Adrenal gland (tissue), 12 donors: ENCODE measurements around the gene IQSEC2. TPM values are rescaled to one million over a fixed set of nuclear protein-coding genes. Genes with fewer than 3 reads are reported as not detected.

ENCODE experiments used
- DNase-seq, 7 donors: peaks; one replicate each; pipeline ENCODE4 v3.0.0-alpha.2; 2019 to 2020
- H3K27ac ChIP-seq, 5 donors: fragments of 200-600 bp; sonication (generic) in 4 of 5; 1 replicate in 3 of 5; 2 replicates in 2 of 5; pipeline versions ENCODE4 v1.5.1 to v1.8.0; 2016 to 2020; ENCODE audit warnings: mild to moderate bottlenecking in 1 of 5
- H3K27me3 ChIP-seq: fragments of 200-600 bp; 2 replicates; pipeline ENCODE4 v1.8.0; 2021
- H3K36me3 ChIP-seq, 2 donors: fragments of 200-600 bp; replicated peaks in 1 of 2; 1 replicate in 1 of 2; 2 replicates in 1 of 2; pipeline versions ENCODE4 v1.5.1 to v1.8.0; 2018 to 2022
- H3K4me1 ChIP-seq, 2 donors: fragments of 200-600 bp; replicated peaks in 1 of 2; 1 replicate in 1 of 2; 2 replicates in 1 of 2; pipeline versions ENCODE4 v1.5.1 to v1.8.0; 2018 to 2021
- H3K4me3 ChIP-seq, 4 donors: fragments of 200-600 bp; sonication (generic) in 3 of 4; one replicate each; pipeline ENCODE4 v1.5.1; 2016 to 2018
- H3K9me3 ChIP-seq, 3 donors: fragments of 200-600 bp; sonication (generic) in 1 of 3; replicated peaks in 1 of 3; 1 replicate in 2 of 3; 2 replicates in 1 of 3; pipeline versions ENCODE4 v1.5.1 to v1.8.0; 2016 to 2021
- POLR2A ChIP-seq, 2 donors: fragments of 450-650 bp; IDR thresholded peaks; one replicate each; pipeline ENCODE4 v1.6.1; 2017; ENCODE audit warnings: antibody characterized with exemption in 2 of 2, mild to moderate bottlenecking in 2 of 2, moderate library complexity in 1 of 2
- WGBS, 4 donors: extraction: QIAGEN DNeasy Blood & Tissue Kit in 2 of 4; methylation state at CpG; one replicate each; pipeline versions ENCODE4 v1.1.5 to v1.1.7; 2013 to 2017; 5-methylcytosine and 5-hydroxymethylcytosine counted together
- intact Hi-C, 2 donors: fragments of 100-400 bp; cut with DNase I; formaldehyde crosslinking; loops; one replicate each; pipeline versions ENCODE4 v1.14.1 to v1.15.0; 2022 to 2023
- polyA plus RNA-seq, 3 donors: library from polyadenylated mRNA; stranded (reverse); fragments of 200-250 nt in 2 of 3; fragments of 350-450 nt in 1 of 3; fragmentation: Illumina TruSeq in 1 of 3; extraction: RNeasy Lipid Tissue Mini Kit (QIAGEN cat#74804) in 1 of 3; gene quantifications; one replicate each; pipeline ENCODE4 v1.2.3, GENCODE V29; 2013 to 2014
- total RNA-seq, 9 donors: library from RNA; depleted of rRNA in 4 of 9; stranded (reverse); fragments of >200 nt in 4 of 9; fragments of 120-200 nt in 1 of 9; fragmentation: NEBNext Ultra II Directional in 1 of 9; extraction: Animal tissue kit (Norgen Biotek cat#: 25700) in 1 of 9; gene quantifications; one replicate each; pipeline versions ENCODE4 v1.1.0 to v1.2.4, GENCODE V29; 2013 to 2023
- TF ChIP-seq, protein P1 (sequence below), 6 experiments: fragments of 450-650 bp in 4 of 6; fragments of 200-600 bp in 2 of 6; sonication (generic) in 1 of 6; IDR thresholded peaks; 1 replicate in 5 of 6; 2 replicates in 1 of 6; pipeline versions ENCODE4 v1.5.1 to v1.8.0; 2016 to 2021; ENCODE audit warnings: antibody characterized with exemption in 6 of 6, mild to moderate bottlenecking in 2 of 6, moderate library complexity in 1 of 6
- donor health status: healthy with polysubstance abuse.
- donor health status: Bipolar disorder and iron deficiency.
- donor health status: DM: yes; HTN: yes; CAD: no.
- donor health status: DM: no; HTN: no; CAD: no.
- donor health status: DM: no; HTN: no; CAD: no.
- donor health status: DM: yes; HTN: yes; CAD: no.

IQSEC2 gene
- total and polyA plus RNA-seq, 12 donors, result 2.4 to 67.9 (median 37.8) TPM

DNA sequence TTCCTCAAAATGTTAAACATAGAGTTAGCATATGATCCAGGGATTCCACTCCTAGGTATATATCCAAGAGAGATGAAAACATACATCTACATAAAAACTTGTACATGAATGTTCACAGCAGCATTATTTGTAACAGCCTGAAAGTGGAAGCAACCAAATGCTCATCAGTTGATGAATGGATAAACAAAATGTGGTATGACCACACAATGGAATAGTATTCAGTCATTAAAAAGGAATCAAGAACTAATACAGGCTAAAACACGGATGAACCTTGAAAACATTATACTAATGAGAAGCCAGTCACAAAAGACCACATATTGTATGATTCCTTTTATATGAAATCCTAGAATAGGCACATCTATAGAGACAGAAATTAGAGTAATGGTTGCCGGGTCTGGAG is 42.7 kb upstream of the IQSEC2 start:
- WGBS, 4 donors, result 81 to 88% (median 87%) methylated on average over 2 of the region's 2 CpGs
- TF ChIP-seq, protein P1, sequence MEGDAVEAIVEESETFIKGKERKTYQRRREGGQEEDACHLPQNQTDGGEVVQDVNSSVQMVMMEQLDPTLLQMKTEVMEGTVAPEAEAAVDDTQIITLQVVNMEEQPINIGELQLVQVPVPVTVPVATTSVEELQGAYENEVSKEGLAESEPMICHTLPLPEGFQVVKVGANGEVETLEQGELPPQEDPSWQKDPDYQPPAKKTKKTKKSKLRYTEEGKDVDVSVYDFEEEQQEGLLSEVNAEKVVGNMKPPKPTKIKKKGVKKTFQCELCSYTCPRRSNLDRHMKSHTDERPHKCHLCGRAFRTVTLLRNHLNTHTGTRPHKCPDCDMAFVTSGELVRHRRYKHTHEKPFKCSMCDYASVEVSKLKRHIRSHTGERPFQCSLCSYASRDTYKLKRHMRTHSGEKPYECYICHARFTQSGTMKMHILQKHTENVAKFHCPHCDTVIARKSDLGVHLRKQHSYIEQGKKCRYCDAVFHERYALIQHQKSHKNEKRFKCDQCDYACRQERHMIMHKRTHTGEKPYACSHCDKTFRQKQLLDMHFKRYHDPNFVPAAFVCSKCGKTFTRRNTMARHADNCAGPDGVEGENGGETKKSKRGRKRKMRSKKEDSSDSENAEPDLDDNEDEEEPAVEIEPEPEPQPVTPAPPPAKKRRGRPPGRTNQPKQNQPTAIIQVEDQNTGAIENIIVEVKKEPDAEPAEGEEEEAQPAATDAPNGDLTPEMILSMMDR (IDR thresholded peaks at IDR 0.05), result no peak
- no peak for TF ChIP-seq POLR2A (IDR thresholded peaks at IDR 0.05)
- H3K27me3 ChIP-seq, result peaks cover 37% of the 10 kb centered on the region

DNA sequence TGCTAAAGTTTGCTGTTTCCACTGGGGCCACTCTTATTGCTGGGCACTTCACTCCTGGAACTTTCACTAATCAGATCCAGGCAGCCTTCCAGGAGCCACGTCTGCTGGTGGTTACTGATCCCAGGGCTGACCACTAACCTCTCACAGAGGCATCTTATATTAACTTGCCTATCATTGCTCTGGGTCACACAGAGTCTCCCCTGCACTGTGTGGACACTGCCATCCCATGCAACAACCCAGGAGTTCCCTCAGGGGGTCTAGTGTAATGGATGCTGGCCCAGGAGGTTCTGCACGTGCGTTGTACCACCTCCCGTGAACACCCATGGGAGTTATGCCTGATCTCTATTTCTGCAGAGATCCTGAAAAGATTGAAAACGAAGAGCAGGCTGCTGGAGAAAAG is 41.8 kb upstream of the IQSEC2 start:
- 20 to 61% (median 40%) methylated on average over 1 to 5 of the region's 5 CpGs for WGBS, 4 donors
- Histone ChIP-seq H3K36me3 (no peaks in the 10 kb centered on the region), H3K9me3 (no peaks in the 10 kb centered on the region), H3K27me3 (peaks cover 37% of the 10 kb centered on the region), H3K4me3 (no peak overlapping the region), H3K4me1 (peaks cover 0 to 6% of the 10 kb centered on the region in 2 donors), H3K27ac (no peak overlapping the region)
- intact Hi-C loops, result loop anchor here in 1 of 2 donors (10.0 kb wide), 1 partner anchor 122 kb away; no protein-coding TSS in a partner anchor
- DNase-seq, result no peak
- no peak for TF ChIP-seq POLR2A (IDR thresholded peaks at IDR 0.05)
- TF ChIP-seq, protein P1 (IDR thresholded peaks at IDR 0.05), result no peak

More for the DNA sequence above, 42.7 kb upstream of the IQSEC2 start:
- H3K36me3 ChIP-seq, result no peaks in the 10 kb centered on the region
- H3K4me1 ChIP-seq, result peaks cover 0 to 3% of the 10 kb centered on the region in 2 donors
- no peak overlapping the region for H3K27ac ChIP-seq
- intact Hi-C loops, result loop anchor here in 1 of 2 donors (10.0 kb wide), 1 partner anchor 121 kb away; no protein-coding TSS in a partner anchor
- H3K4me3 ChIP-seq, result no peak overlapping the region
- no peak for DNase-seq
- no peaks in the 10 kb centered on the region for H3K9me3 ChIP-seq

DNA sequence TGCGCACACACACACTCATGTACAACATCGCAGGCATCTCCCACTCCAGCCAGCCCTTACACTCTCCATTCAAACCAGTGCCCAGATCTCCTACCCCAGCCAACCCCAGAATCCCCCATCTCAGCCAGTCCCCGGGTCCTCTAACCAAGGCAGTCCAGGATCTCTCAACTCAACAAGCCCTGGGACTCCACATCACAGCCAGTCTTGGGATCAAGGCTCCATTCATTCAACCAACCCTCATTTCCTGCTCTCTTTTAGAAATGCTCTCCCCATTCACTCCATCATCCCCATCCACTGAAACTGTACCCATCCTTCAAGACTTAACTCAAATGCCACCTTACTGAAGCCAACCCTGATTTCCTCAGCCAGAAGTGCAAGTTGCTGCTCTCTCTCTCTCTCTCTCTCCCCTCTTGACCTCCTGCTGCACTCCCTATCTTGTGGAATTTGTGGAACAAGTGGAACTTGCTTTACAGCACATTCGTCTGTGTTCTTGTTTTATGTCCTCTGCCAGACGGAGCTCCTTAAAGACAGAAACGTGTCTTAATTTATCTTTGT is 40.6 kb upstream of the IQSEC2 start:
- Histone ChIP-seq H3K9me3 (no peaks in the 10 kb centered on the region), H3K27me3 (peaks cover 48% of the 10 kb centered on the region), H3K4me3 (no peak overlapping the region), H3K27ac (no peak overlapping the region), H3K36me3 (no peaks in the 10 kb centered on the region), H3K4me1 (peaks cover 3 to 6% of the 10 kb centered on the region in 2 donors)
- DNase-seq, result no peak
- 8 to 23% (median 20%) methylated on average over 4 to 6 of the region's 6 CpGs for WGBS, 4 donors
- TF ChIP-seq, protein P1 (IDR thresholded peaks at IDR 0.05), result no peak
- TF ChIP-seq POLR2A (IDR thresholded peaks at IDR 0.05), result no peak
- intact Hi-C loops, result loop anchor here in 1 of 2 donors (10.0 kb wide), 1 partner anchor 123 kb away; no protein-coding TSS in a partner anchor

DNA sequence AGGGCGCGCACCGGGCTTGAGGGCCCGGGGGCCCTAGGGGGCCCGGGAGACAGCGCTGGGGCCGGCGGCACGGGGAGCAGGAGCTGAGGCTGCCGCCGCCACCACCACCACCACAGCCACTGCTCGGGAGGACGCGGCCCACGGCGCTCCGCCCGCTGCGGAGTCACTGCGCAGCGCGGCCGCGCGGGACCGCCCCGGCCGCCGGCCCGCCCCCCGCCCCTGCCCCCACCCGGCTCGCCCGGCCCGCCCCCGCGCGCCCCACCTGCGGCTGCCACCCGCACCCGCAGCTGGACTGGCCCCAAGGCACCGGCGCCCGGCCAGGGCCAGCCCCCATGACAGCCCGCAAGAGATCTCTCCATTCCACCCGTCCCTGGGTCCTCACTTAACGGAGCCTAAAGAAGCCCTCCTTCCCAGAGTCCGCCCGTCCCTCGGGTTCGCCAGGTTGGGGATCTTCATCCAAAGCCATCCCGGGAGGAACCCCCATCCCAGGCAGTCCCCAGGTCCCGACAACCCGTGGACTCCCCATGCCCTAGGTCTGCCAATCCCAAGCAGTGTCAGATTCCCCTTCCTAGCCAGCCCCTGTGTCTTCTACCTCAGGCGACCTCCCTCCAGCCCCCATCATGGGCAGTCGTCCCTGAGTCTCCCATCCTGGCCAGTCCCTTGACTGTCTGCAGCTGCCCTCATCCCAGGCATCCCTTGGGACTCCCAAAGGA is 40.0 kb upstream of the IQSEC2 start:
- intact Hi-C loops, result loop anchor here in 1 of 2 donors (10.0 kb wide), 1 partner anchor 123 kb away; no protein-coding TSS in a partner anchor
- Histone ChIP-seq H3K4me1 (peaks cover 4 to 6% of the 10 kb centered on the region in 2 donors), H3K9me3 (no peaks in the 10 kb centered on the region), H3K27me3 (peaks cover 48% of the 10 kb centered on the region), H3K27ac (no peak overlapping the region), H3K36me3 (no peaks in the 10 kb centered on the region), H3K4me3 (peak overlapping the region in 2 of 4 donors; percentile 41 to 60)
- WGBS, 4 donors, result 1 to 6% (median 6%) methylated on average over 14 to 46 of the region's 56 CpGs; no CpG with 5 or more reads in 1 of the 4 donors
- peak in 1 of 2 donors; percentile 54 for TF ChIP-seq POLR2A (IDR thresholded peaks at IDR 0.05)
- TF ChIP-seq, protein P1 (IDR thresholded peaks at IDR 0.05), result no peak
- peak in 2 of 7 donors; percentile 14 to 20 for DNase-seq
